H1 (cell line): ENCODE measurements around the gene ARSK. TPM values are rescaled to one million over a fixed set of nuclear protein-coding genes. Genes with fewer than 3 reads are reported as not detected.

Source experiments
- CTCF ChIA-PET: fragments of 300-600 bp; sonication (Branson Sonifier 250); formaldehyde crosslinking; loops from one replicate; lab custom pipeline; 2021; ENCODE audit not compliant: partially characterized antibody; lab: Charles Lee
- POLR2A ChIA-PET: fragments of 300-600 bp; sonication (Branson Sonifier 250); formaldehyde crosslinking; loops from one replicate; lab custom pipeline; 2021; ENCODE audit warnings: inconsistent platforms; ENCODE audit not compliant: partially characterized antibody; lab: Charles Lee
- DNase-seq, 2 experiments: peaks; one replicate each; pipeline versions ENCODE4 v3.0.0 to v3.0.0-alpha.2; 2010 to 2022; ENCODE audit warnings: low spot score in 2 of 2, low read depth in 1 of 2, mixed read lengths in 1 of 2
- FAIRE-seq: peaks from 2 replicates; lab custom pipeline; 2011; peaks lifted over from hg19 to GRCh38; lab: Jason Lieb, UNC
- H2AFZ ChIP-seq: 2 replicates; pipeline ENCODE4 v1.8.1; 2012; ENCODE audit warnings: low read length, inconsistent platforms
- H2AK5ac ChIP-seq: 2 replicates; pipeline ENCODE4 v1.6.1; 2013; ENCODE audit warnings: low read depth, low read length
- H2BK120ac ChIP-seq: replicated peaks from 2 replicates; pipeline ENCODE3; 2013; ENCODE audit warnings: low read depth, low read length, inconsistent platforms
- H2BK12ac ChIP-seq: 2 replicates; pipeline ENCODE4 v1.6.1; 2013; ENCODE audit warnings: low read depth, low read length
- H2BK15ac ChIP-seq: 2 replicates; pipeline ENCODE4 v1.6.1; 2013; ENCODE audit warnings: low read length
- H2BK20ac ChIP-seq: 2 replicates; pipeline ENCODE4 v1.6.1; 2013; ENCODE audit warnings: low read length
- H2BK5ac ChIP-seq: 2 replicates; pipeline ENCODE4 v1.6.1; 2013; ENCODE audit warnings: low read depth, low read length
- H3K14ac ChIP-seq: 2 replicates; pipeline ENCODE4 v1.6.1; 2013; ENCODE audit warnings: inconsistent platforms; ENCODE audit not compliant: insufficient read length
- H3K18ac ChIP-seq: 2 replicates; pipeline ENCODE4 v1.6.1; 2013; ENCODE audit warnings: low read length; ENCODE audit errors: extremely low read depth
- H3K23ac ChIP-seq: 2 replicates; pipeline ENCODE4 v1.6.1; 2013; ENCODE audit warnings: inconsistent platforms; ENCODE audit not compliant: insufficient read length
- H3K23me2 ChIP-seq: 2 replicates; pipeline ENCODE4 v1.6.1; 2013; ENCODE audit warnings: low read depth, low read length
- H3K27ac ChIP-seq: 2 replicates; pipeline ENCODE4 v1.6.1; 2011; ENCODE audit warnings: low read depth, low read length, inconsistent platforms
- H3K27me3 ChIP-seq, 4 experiments: replicated peaks in 1 of 4; 1 replicate in 1 of 4; 2 replicates in 3 of 4; pipeline versions ENCODE4 v1.6.1 to v1.8.1; 2011 to 2013; ENCODE audit warnings: low read length in 3 of 4, mild to moderate bottlenecking in 3 of 4, inconsistent platforms in 2 of 4, mixed read lengths in 2 of 4, moderate library complexity in 1 of 4; ENCODE audit not compliant: control insufficient read depth in 3 of 4, insufficient read depth in 3 of 4; ENCODE audit errors: extremely low read depth in 1 of 4
- H3K36me3 ChIP-seq, 4 experiments: 2 replicates each; pipeline versions ENCODE4 v1.6.1 to v1.8.1; 2011 to 2013; ENCODE audit warnings: mild to moderate bottlenecking in 4 of 4, low read length in 3 of 4, moderate library complexity in 2 of 4, control low read depth in 1 of 4, inconsistent platforms in 1 of 4; ENCODE audit not compliant: insufficient read depth in 4 of 4, control insufficient read depth in 2 of 4
- H3K4ac ChIP-seq: replicated peaks from 2 replicates; pipeline ENCODE3; 2013; ENCODE audit warnings: low read length, low read depth, mixed read lengths, inconsistent platforms; ENCODE audit not compliant: insufficient read length
- H3K4me1 ChIP-seq, 4 experiments: replicated peaks in 1 of 4; 1 replicate in 1 of 4; 2 replicates in 3 of 4; pipeline versions ENCODE4 v1.6.1 to v1.8.1; 2011 to 2013; ENCODE audit warnings: low read length in 3 of 4, inconsistent platforms in 2 of 4, mixed read lengths in 1 of 4; ENCODE audit not compliant: insufficient read depth in 4 of 4, control insufficient read depth in 3 of 4
- H3K4me2 ChIP-seq, 2 experiments: 2 replicates each; pipeline versions ENCODE4 v1.6.1 to v1.8.1; 2011 to 2013; ENCODE audit warnings: low read depth in 2 of 2, low read length in 2 of 2, control low read depth in 1 of 2, inconsistent platforms in 1 of 2, mild to moderate bottlenecking in 1 of 2; ENCODE audit not compliant: insufficient read depth in 1 of 2
- H3K4me3 ChIP-seq, 4 experiments: fragments of 200-600, 300-600 bp in 1 of 4; sonication (generic), shearing (Covaris generic), sonication (Bioruptor Twin) in 1 of 4; 2 replicates each; pipeline versions ENCODE4 v1.5.1 to v1.8.1; 2011 to 2016; ENCODE audit warnings: low read length in 4 of 4, low read depth in 3 of 4, control low read depth in 2 of 4, inconsistent platforms in 2 of 4, mild to moderate bottlenecking in 2 of 4, mixed read lengths in 1 of 4, moderate library complexity in 1 of 4; ENCODE audit not compliant: insufficient read depth in 2 of 4; ENCODE audit errors: extremely low read depth in 1 of 4
- H3K56ac ChIP-seq: replicated peaks from 2 replicates; pipeline ENCODE3; 2013; ENCODE audit warnings: low read depth, mild to moderate bottlenecking, mixed read lengths, low read length, inconsistent platforms; ENCODE audit not compliant: insufficient read length
- H3K79me1 ChIP-seq: 2 replicates; pipeline ENCODE4 v1.6.1; 2013; ENCODE audit warnings: low read depth, low read length, control low read depth
- H3K79me2 ChIP-seq, 2 experiments: 2 replicates each; pipeline versions ENCODE4 v1.6.1 to v1.8.1; 2012 to 2013; ENCODE audit warnings: low read length in 2 of 2, mild to moderate bottlenecking in 2 of 2, inconsistent platforms in 1 of 2; ENCODE audit not compliant: insufficient read depth in 2 of 2, control insufficient read depth in 1 of 2
- H3K9ac ChIP-seq, 4 experiments: replicated peaks in 1 of 4; 1 replicate in 1 of 4; 2 replicates in 3 of 4; pipeline versions ENCODE4 v1.6.1 to v1.8.1; 2011 to 2013; ENCODE audit warnings: low read depth in 3 of 4, low read length in 3 of 4, control low read depth in 2 of 4, mild to moderate bottlenecking in 2 of 4, moderate library complexity in 2 of 4, inconsistent platforms in 1 of 4; ENCODE audit errors: extremely low read depth in 1 of 4
- H3K9me3 ChIP-seq, 2 experiments: 2 replicates each; pipeline versions ENCODE4 v1.6.1 to v1.8.1; 2012 to 2013; ENCODE audit warnings: mild to moderate bottlenecking in 2 of 2, moderate library complexity in 2 of 2, control low read depth in 1 of 2, inconsistent platforms in 1 of 2, low read depth in 1 of 2, low read length in 1 of 2, mixed read lengths in 1 of 2; ENCODE audit not compliant: insufficient read depth in 2 of 2
- H4K20me1 ChIP-seq, 2 experiments: replicated peaks in 1 of 2; 2 replicates each; pipeline versions ENCODE3 to v1.8.1; 2011 to 2013; ENCODE audit warnings: inconsistent platforms in 2 of 2, low read length in 2 of 2, mild to moderate bottlenecking in 1 of 2; ENCODE audit not compliant: insufficient read depth in 2 of 2, control insufficient read depth in 1 of 2
- H4K5ac ChIP-seq: 2 replicates; pipeline ENCODE4 v1.6.1; 2013; ENCODE audit warnings: low read length, low read depth, mixed read lengths, inconsistent platforms; ENCODE audit not compliant: insufficient read length
- H4K8ac ChIP-seq: 2 replicates; pipeline ENCODE4 v1.8.0; 2013; ENCODE audit warnings: mild to moderate bottlenecking, moderate library complexity, low read length, inconsistent platforms; ENCODE audit not compliant: insufficient read depth; ENCODE audit errors: extremely low read depth
- H4K91ac ChIP-seq: replicated peaks from 2 replicates; pipeline ENCODE3; 2013; ENCODE audit warnings: low read length, mixed read lengths, inconsistent platforms; ENCODE audit not compliant: insufficient read length
- BCL11A ChIP-seq, 2 experiments: IDR thresholded peaks; one replicate each; pipeline ENCODE4 v1.6.1; 2011; ENCODE audit warnings: low read depth in 2 of 2, low read length in 2 of 2, mild to moderate bottlenecking in 2 of 2
- CBX5 ChIP-seq: fragments of 300-800, 300-1000 bp; sonication (generic); IDR thresholded peaks from 2 replicates; pipeline ENCODE4 v1.7.1; 2016; ENCODE audit warnings: antibody characterized with exemption, low read length, low read depth
- NRF1 ChIP-seq: IDR thresholded peaks from 2 replicates; pipeline ENCODE4 v1.6.1; 2011; ENCODE audit warnings: mild to moderate bottlenecking, low read depth, low read length, improper control_type of control experiment
- SP2 ChIP-seq: IDR thresholded peaks from 2 replicates; pipeline ENCODE4 v1.6.1; 2012; ENCODE audit warnings: mild to moderate bottlenecking, low read length, inconsistent platforms
- ZNF274 ChIP-seq: IDR thresholded peaks from 2 replicates; pipeline ENCODE4 v1.7.0; 2012; ENCODE audit warnings: low read length, borderline replicate concordance; ENCODE audit errors: extremely low read depth
- polyA plus RNA-seq, 7 experiments: library from polyadenylated mRNA; depleted of rRNA in 3 of 7; stranded (reverse) in 5 of 7; unstranded in 2 of 7; fragments of >200 nt in 5 of 7; fragments of 200-250 nt in 2 of 7; gene quantifications; 1 replicate in 5 of 7; 2 replicates in 1 of 7; 4 replicates in 1 of 7; pipeline versions ENCODE4 v1.2.1 to v1.2.3, GENCODE V29; 2011 to 2013; ENCODE audit warnings: missing spikeins in 2 of 7, mixed read lengths in 2 of 7
- total RNA-seq: library from RNA; stranded (reverse); fragmentation: NEBNext Ultra II Directional; extraction: Animal tissue kit (Norgen Biotek cat#: 25700); gene quantifications from 2 replicates; pipeline ENCODE4 v1.2.1, GENCODE V29; 2021
- TF ChIP-seq, protein P1 (sequence below): IDR thresholded peaks from 2 replicates; pipeline ENCODE4 v1.6.1; 2012; ENCODE audit warnings: low read length, inconsistent platforms

The ARSK gene
- total and polyA plus RNA-seq, 2 of the 8 experiments (the other 6 are each of a cell fraction or from before 2014, with no cell fraction given): 8.4 to 14.1 TPM

DNA sequence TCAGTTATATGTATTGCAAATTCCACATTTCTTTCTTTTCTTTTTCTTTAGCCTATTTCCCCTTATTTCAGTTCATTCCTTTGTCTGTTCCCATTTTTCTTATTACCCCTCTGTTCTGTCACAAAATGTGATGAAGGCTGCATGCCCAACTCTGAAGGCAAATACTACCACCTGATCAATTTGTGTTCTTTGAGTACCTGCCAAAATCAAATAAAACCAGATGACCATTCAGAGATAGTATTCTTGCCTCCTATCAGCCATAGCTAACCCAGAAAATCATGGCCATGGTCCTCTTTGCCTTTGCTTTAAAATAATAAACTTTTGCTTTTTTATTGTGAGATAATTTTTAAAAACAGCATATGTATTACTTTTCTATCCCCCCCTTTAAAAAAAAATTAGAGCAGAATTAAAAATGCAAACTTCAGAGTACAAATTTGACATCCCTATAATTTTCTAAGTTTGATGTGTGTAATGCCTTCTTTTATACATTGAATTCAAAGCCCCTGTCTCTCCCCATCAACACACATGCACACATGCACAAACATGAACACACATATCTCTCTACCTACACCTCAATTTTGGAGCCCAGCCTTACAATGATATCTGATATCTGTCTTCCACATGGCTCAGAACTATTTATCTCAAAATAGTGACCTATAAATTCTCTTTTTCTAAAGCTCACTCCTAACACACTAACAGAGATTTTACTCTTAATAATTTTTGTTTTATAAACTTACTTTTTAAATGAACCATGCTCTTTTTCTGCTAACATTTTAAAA lies 95.1 kb downstream of the ARSK start:
- no peak overlapping the region for H3K4me2 ChIP-seq
- TF ChIP-seq BCL11A (IDR thresholded peaks at IDR 0.05; ENCODE audit: low read depth in 2 of 2, low read length in 2 of 2): no peak
- no peak for TF ChIP-seq ZNF274
- TF ChIP-seq NRF1: no peak
- TF ChIP-seq, protein P1, sequence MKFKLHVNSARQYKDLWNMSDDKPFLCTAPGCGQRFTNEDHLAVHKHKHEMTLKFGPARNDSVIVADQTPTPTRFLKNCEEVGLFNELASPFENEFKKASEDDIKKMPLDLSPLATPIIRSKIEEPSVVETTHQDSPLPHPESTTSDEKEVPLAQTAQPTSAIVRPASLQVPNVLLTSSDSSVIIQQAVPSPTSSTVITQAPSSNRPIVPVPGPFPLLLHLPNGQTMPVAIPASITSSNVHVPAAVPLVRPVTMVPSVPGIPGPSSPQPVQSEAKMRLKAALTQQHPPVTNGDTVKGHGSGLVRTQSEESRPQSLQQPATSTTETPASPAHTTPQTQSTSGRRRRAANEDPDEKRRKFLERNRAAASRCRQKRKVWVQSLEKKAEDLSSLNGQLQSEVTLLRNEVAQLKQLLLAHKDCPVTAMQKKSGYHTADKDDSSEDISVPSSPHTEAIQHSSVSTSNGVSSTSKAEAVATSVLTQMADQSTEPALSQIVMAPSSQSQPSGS: no peak
- TF ChIP-seq SP2: no peak
- no peak for TF ChIP-seq CBX5

More for the DNA sequence above, 95.1 kb downstream of the ARSK start:
- no peak overlapping the region for H2AFZ ChIP-seq
- no peak overlapping the region for H3K4ac ChIP-seq
- POLR2A ChIA-PET: no interaction called here
- no peaks in the 10 kb centered on the region for H3K9me3 ChIP-seq
- H2BK120ac ChIP-seq: no peak overlapping the region
- H4K91ac ChIP-seq: no peak overlapping the region
- H3K4me1 ChIP-seq: peaks cover 0 to 6% (median 3%) of the 10 kb centered on the region in 4 experiments; a peak in 2 of 7 replicates
- no peak overlapping the region for H4K5ac ChIP-seq
- no peak overlapping the region for H3K14ac ChIP-seq
- no peak overlapping the region for H2BK20ac ChIP-seq
- no peak overlapping the region for H3K56ac ChIP-seq
- FAIRE-seq: no peak
- no peak overlapping the region for H2BK5ac ChIP-seq
- no peak overlapping the region for H3K9ac ChIP-seq
- H3K79me1 ChIP-seq: no peaks in the 10 kb centered on the region
- no peak overlapping the region for H3K27ac ChIP-seq
- H4K8ac ChIP-seq: no peak overlapping the region
- no peaks in the 10 kb centered on the region for H3K27me3 ChIP-seq
- no peaks in the 10 kb centered on the region for H3K36me3 ChIP-seq
- no peak overlapping the region for H3K23ac ChIP-seq
- peaks cover 7% of the 10 kb centered on the region for H3K23me2 ChIP-seq
- H3K4me3 ChIP-seq: no peak overlapping the region
- H2BK12ac ChIP-seq: no peak overlapping the region
- no peak overlapping the region for H2AK5ac ChIP-seq
- DNase-seq: no peak
- H3K79me2 ChIP-seq: no peaks in the 10 kb centered on the region
- CTCF ChIA-PET: interaction anchor here (1.0 to 1.3 kb wide), 4 partner anchors 8 to 16 kb away, joined by 3 to 4 read pairs (median 3); no protein-coding TSS in a partner anchor
- no peak overlapping the region for H2BK15ac ChIP-seq
- no peaks in the 10 kb centered on the region for H4K20me1 ChIP-seq
- no peak overlapping the region for H3K18ac ChIP-seq
